WTC11 (cell line): ENCODE results near the gene MAGED1. TPM values are rescaled to one million over a fixed set of nuclear protein-coding genes. Genes with fewer than 3 reads are reported as not detected.

Experiments used
- ATAC-seq: fragments of 200-7000 bp; cut with Tn5 transposase; 2 replicates; pipeline ENCODE4 v1.10.0; 2021; ENCODE audit warnings: mild to moderate bottlenecking, moderate library complexity
- CTCF ChIA-PET: fragments of 300-600 bp; sonication (Branson Sonifier 250); formaldehyde crosslinking; loops from one replicate; lab custom pipeline; 2021; ENCODE audit warnings: antibody characterized with exemption; lab: Charles Lee
- POLR2A ChIA-PET: fragments of 350-600 bp; sonication (Branson Sonifier 250); formaldehyde crosslinking; loops from one replicate; lab custom pipeline; 2021; ENCODE audit warnings: antibody characterized with exemption; lab: Charles Lee
- DNase-seq: peaks from one replicate; pipeline ENCODE4 v3.0.0; 2021; ENCODE audit warnings: low spot score
- H3K27ac Mint-ChIP-seq: 2 replicates; pipeline ENCODE4 v1.8.0; 2021; ENCODE audit warnings: mixed read lengths
- H3K27me3 Mint-ChIP-seq: 2 replicates; pipeline ENCODE4 v1.8.0; 2021; ENCODE audit warnings: low read depth, mild to moderate bottlenecking, moderate library complexity, mixed read lengths
- H3K36me3 Mint-ChIP-seq: 2 replicates; pipeline ENCODE4 v1.8.0; 2021; ENCODE audit warnings: mixed read lengths
- H3K4me1 Mint-ChIP-seq: 2 replicates; pipeline ENCODE4 v1.8.0; 2022; ENCODE audit warnings: mixed read lengths
- H3K4me3 Mint-ChIP-seq: 2 replicates; pipeline ENCODE4 v1.8.0; 2021; ENCODE audit warnings: mild to moderate bottlenecking, moderate library complexity, mixed read lengths
- H3K9me3 Mint-ChIP-seq: 2 replicates; pipeline ENCODE4 v1.8.0; 2021; ENCODE audit warnings: mixed read lengths
- ATF1 ChIP-seq: sonication (generic); formaldehyde crosslinking; IDR thresholded peaks from 2 replicates; pipeline ENCODE4 v1.8.1; 2023; ENCODE audit warnings: mild to moderate bottlenecking, moderate library complexity, missing genetic modification reagents
- ESRRA ChIP-seq: sonication (generic); formaldehyde crosslinking; IDR thresholded peaks from 2 replicates; pipeline ENCODE4 v1.8.1; 2022; ENCODE audit warnings: mild to moderate bottlenecking, missing genetic modification reagents, borderline replicate concordance
- FOXK1 ChIP-seq: sonication (generic); formaldehyde crosslinking; IDR thresholded peaks from 2 replicates; pipeline ENCODE4 v1.8.0; 2022; ENCODE audit warnings: mild to moderate bottlenecking, moderate library complexity, missing genetic modification reagents
- GTF2I ChIP-seq: fragments of 250-450 bp; sonication (Bioruptor Pico); conservative IDR thresholded peaks from 2 replicates; pipeline ENCODE4 v1.4.0; 2021; ENCODE audit warnings: mild to moderate bottlenecking
- HMGA2 ChIP-seq: fragments of 250-450 bp; sonication (Bioruptor Pico); IDR thresholded peaks from 2 replicates; pipeline ENCODE4 v1.4.0; 2021; ENCODE audit warnings: mild to moderate bottlenecking, moderate library complexity
- IRF2 ChIP-seq: sonication (generic); formaldehyde crosslinking; IDR thresholded peaks from 2 replicates; pipeline ENCODE4 v1.8.0; 2022; ENCODE audit warnings: low read depth, missing genetic modification reagents, borderline replicate concordance
- NFE2L1 ChIP-seq: sonication (generic); formaldehyde crosslinking; IDR thresholded peaks from 2 replicates; pipeline ENCODE4 v1.8.1; 2023; ENCODE audit warnings: missing genetic modification reagents
- TP53 ChIP-seq: sonication (generic); formaldehyde crosslinking; IDR thresholded peaks from 2 replicates; pipeline ENCODE4 v1.8.1; 2023; ENCODE audit warnings: mild to moderate bottlenecking, missing genetic modification reagents
- ZNF416 ChIP-seq: fragments of 250-450 bp; sonication (Bioruptor Pico); IDR thresholded peaks from 2 replicates; pipeline ENCODE4 v1.9.0; 2021; ENCODE audit warnings: mild to moderate bottlenecking, inconsistent platforms
- total RNA-seq: library from RNA; stranded (reverse); gene quantifications from 3 replicates; pipeline ENCODE4 v1.2.3, GENCODE V29; 2021
- TF ChIP-seq, protein P1 (sequence below): sonication (generic); formaldehyde crosslinking; IDR thresholded peaks from 2 replicates; pipeline ENCODE4 v1.8.0; 2022; ENCODE audit warnings: mild to moderate bottlenecking, missing genetic modification reagents
- TF ChIP-seq, protein P2 (sequence below): sonication (generic); formaldehyde crosslinking; IDR thresholded peaks from 2 replicates; pipeline ENCODE4 v1.8.1; 2022; ENCODE audit warnings: low read depth, mild to moderate bottlenecking, moderate library complexity, missing genetic modification reagents, borderline replicate concordance
- TF ChIP-seq, protein P3 (sequence below): sonication (generic); formaldehyde crosslinking; conservative IDR thresholded peaks from 2 replicates; pipeline ENCODE4 v1.8.1; 2022; ENCODE audit warnings: mild to moderate bottlenecking, missing genetic modification reagents
- TF ChIP-seq, protein P4 (sequence below): fragments of 250-450 bp; sonication (Bioruptor Pico); IDR thresholded peaks from 2 replicates; pipeline ENCODE4 v1.9.0; 2021; ENCODE audit warnings: moderate library complexity, mild to moderate bottlenecking, inconsistent platforms, borderline replicate concordance
- TF ChIP-seq, protein P5 (sequence below): sonication (generic); formaldehyde crosslinking; IDR thresholded peaks from 2 replicates; pipeline ENCODE4 v1.8.1; 2023; ENCODE audit warnings: mild to moderate bottlenecking, missing genetic modification reagents
- TF ChIP-seq, protein P6 (sequence below): sonication (generic); formaldehyde crosslinking; IDR thresholded peaks from 2 replicates; pipeline ENCODE4 v1.8.0; 2022; ENCODE audit warnings: missing genetic modification reagents
- TF ChIP-seq, protein P7 (sequence below): sonication (generic); formaldehyde crosslinking; IDR thresholded peaks from 2 replicates; pipeline ENCODE4 v1.8.1; 2022; ENCODE audit warnings: mild to moderate bottlenecking, missing genetic modification reagents, moderate library complexity, borderline replicate concordance

Gene MAGED1
- total RNA-seq, 1 experiment from 2014 or later = 135 TPM

DNA sequence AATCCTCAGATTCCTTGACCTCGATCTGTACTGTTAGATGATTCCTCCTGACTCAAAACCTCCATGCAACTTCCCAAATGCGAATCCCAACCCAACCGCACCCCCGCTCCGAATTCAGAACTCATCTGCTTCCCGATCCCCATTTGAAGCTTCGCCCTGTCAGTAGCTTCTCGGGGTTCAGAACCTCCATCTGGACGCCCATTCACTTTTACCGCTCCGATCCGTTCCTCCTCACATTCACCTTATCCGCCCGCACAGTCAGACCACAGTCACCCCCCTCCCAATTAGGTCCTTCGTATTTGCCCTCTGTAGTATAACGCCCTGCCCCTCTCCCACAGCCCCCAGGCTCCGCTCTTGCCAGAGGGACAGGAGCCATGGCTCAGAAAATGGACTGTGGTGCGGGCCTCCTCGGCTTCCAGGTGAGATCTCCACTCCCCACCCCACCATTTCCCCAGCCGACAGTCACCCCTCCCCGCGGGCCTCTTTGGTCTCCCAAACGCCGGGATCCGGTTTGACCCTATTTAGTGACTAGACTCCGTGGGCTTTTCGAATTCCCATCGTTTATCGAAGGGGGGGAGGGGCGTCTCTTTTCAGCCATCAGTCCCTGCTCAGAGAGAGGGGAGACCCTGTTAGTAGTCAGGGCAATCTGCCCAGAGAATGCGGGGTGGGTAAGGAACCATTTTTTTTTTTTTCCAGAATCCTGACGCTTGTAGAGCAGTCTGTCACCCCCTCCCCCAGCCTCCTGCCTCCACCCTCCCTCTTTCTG, 691 bp downstream of the MAGED1 start:
- CTCF ChIA-PET = interaction anchor here (0.7 to 1.7 kb wide), 6 partner anchors 33 to 368 kb away, joined by 3 to 10 read pairs (median 4); no protein-coding TSS in a partner anchor
- POLR2A ChIA-PET = interaction anchor here (0.7 kb wide), 1 partner anchor 22 kb away, joined by 4 read pairs; no protein-coding TSS in a partner anchor
- Mint-ChIP-seq H3K4me3 (peak overlapping the region; percentile 95), H3K4me1 (peaks cover 11% of the 10 kb centered on the region), H3K36me3 (peaks cover 28% of the 10 kb centered on the region), H3K9me3 (no peaks in the 10 kb centered on the region), H3K27ac (peak overlapping the region; percentile 95), H3K27me3 (no peaks in the 10 kb centered on the region)
- DNase-seq = peak; percentile 22
- TF ChIP-seq IRF2 (CRISPR knock-in tag) (no peak), ESRRA (CRISPR knock-in tag) (no peak), NFE2L1 (CRISPR knock-in tag) (no peak), FOXK1 (no peak), HMGA2 (CRISPR knock-in tag) (no peak), GTF2I (CRISPR knock-in tag) (no peak), ATF1 (CRISPR knock-in tag) (no peak), TP53 (CRISPR knock-in tag) (no peak), ZNF416 (CRISPR knock-in tag) (no peak)
- TF ChIP-seq, protein P1, sequence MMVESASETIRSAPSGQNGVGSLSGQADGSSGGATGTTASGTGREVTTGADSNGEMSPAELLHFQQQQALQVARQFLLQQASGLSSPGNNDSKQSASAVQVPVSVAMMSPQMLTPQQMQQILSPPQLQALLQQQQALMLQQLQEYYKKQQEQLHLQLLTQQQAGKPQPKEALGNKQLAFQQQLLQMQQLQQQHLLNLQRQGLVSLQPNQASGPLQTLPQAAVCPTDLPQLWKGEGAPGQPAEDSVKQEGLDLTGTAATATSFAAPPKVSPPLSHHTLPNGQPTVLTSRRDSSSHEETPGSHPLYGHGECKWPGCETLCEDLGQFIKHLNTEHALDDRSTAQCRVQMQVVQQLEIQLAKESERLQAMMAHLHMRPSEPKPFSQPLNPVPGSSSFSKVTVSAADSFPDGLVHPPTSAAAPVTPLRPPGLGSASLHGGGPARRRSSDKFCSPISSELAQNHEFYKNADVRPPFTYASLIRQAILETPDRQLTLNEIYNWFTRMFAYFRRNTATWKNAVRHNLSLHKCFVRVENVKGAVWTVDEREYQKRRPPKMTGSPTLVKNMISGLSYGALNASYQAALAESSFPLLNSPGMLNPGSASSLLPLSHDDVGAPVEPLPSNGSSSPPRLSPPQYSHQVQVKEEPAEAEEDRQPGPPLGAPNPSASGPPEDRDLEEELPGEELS (CRISPR knock-in tag) = no peak
- TF ChIP-seq, protein P2, sequence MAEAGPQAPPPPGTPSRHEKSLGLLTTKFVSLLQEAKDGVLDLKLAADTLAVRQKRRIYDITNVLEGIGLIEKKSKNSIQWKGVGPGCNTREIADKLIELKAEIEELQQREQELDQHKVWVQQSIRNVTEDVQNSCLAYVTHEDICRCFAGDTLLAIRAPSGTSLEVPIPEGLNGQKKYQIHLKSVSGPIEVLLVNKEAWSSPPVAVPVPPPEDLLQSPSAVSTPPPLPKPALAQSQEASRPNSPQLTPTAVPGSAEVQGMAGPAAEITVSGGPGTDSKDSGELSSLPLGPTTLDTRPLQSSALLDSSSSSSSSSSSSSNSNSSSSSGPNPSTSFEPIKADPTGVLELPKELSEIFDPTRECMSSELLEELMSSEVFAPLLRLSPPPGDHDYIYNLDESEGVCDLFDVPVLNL = no peak
- TF ChIP-seq, protein P3, sequence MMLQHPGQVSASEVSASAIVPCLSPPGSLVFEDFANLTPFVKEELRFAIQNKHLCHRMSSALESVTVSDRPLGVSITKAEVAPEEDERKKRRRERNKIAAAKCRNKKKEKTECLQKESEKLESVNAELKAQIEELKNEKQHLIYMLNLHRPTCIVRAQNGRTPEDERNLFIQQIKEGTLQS (CRISPR knock-in tag) = no peak
- TF ChIP-seq, protein P4, sequence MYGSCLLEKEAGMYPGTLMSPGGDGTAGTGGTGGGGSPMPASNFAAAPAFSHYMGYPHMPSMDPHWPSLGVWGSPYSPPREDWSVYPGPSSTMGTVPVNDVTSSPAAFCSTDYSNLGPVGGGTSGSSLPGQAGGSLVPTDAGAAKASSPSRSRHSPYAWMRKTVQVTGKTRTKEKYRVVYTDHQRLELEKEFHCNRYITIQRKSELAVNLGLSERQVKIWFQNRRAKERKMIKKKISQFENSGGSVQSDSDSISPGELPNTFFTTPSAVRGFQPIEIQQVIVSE (CRISPR knock-in tag) = no peak
- TF ChIP-seq, protein P5, sequence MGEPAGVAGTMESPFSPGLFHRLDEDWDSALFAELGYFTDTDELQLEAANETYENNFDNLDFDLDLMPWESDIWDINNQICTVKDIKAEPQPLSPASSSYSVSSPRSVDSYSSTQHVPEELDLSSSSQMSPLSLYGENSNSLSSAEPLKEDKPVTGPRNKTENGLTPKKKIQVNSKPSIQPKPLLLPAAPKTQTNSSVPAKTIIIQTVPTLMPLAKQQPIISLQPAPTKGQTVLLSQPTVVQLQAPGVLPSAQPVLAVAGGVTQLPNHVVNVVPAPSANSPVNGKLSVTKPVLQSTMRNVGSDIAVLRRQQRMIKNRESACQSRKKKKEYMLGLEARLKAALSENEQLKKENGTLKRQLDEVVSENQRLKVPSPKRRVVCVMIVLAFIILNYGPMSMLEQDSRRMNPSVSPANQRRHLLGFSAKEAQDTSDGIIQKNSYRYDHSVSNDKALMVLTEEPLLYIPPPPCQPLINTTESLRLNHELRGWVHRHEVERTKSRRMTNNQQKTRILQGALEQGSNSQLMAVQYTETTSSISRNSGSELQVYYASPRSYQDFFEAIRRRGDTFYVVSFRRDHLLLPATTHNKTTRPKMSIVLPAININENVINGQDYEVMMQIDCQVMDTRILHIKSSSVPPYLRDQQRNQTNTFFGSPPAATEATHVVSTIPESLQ (CRISPR knock-in tag) = no peak
- TF ChIP-seq, protein P6, sequence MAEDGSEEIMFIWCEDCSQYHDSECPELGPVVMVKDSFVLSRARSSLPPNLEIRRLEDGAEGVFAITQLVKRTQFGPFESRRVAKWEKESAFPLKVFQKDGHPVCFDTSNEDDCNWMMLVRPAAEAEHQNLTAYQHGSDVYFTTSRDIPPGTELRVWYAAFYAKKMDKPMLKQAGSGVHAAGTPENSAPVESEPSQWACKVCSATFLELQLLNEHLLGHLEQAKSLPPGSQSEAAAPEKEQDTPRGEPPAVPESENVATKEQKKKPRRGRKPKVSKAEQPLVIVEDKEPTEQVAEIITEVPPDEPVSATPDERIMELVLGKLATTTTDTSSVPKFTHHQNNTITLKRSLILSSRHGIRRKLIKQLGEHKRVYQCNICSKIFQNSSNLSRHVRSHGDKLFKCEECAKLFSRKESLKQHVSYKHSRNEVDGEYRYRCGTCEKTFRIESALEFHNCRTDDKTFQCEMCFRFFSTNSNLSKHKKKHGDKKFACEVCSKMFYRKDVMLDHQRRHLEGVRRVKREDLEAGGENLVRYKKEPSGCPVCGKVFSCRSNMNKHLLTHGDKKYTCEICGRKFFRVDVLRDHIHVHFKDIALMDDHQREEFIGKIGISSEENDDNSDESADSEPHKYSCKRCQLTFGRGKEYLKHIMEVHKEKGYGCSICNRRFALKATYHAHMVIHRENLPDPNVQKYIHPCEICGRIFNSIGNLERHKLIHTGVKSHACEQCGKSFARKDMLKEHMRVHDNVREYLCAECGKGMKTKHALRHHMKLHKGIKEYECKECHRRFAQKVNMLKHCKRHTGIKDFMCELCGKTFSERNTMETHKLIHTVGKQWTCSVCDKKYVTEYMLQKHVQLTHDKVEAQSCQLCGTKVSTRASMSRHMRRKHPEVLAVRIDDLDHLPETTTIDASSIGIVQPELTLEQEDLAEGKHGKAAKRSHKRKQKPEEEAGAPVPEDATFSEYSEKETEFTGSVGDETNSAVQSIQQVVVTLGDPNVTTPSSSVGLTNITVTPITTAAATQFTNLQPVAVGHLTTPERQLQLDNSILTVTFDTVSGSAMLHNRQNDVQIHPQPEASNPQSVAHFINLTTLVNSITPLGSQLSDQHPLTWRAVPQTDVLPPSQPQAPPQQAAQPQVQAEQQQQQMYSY (CRISPR knock-in tag) = no peak
- TF ChIP-seq, protein P7, sequence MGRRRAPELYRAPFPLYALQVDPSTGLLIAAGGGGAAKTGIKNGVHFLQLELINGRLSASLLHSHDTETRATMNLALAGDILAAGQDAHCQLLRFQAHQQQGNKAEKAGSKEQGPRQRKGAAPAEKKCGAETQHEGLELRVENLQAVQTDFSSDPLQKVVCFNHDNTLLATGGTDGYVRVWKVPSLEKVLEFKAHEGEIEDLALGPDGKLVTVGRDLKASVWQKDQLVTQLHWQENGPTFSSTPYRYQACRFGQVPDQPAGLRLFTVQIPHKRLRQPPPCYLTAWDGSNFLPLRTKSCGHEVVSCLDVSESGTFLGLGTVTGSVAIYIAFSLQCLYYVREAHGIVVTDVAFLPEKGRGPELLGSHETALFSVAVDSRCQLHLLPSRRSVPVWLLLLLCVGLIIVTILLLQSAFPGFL (CRISPR knock-in tag) = no peak
- ATAC-seq = no peak
